HG03520 (cell line): ENCODE measurements around the gene TBC1D2.
"Not testable (repeated sequence)": the region's sequence is repeated elsewhere in the genome, so short reads cannot be mapped to it uniquely, and the experiment has no call there.

ENCODE experiments used
- ATAC-seq: cut with Tn5 transposase; IDR thresholded peaks from one replicate; pipeline ENCODE4 v1.9.1; 2021; ENCODE audit warnings: mild to moderate bottlenecking, moderate library complexity; ENCODE audit not compliant: unreplicated experiment

TBC1D2 gene, protein sequence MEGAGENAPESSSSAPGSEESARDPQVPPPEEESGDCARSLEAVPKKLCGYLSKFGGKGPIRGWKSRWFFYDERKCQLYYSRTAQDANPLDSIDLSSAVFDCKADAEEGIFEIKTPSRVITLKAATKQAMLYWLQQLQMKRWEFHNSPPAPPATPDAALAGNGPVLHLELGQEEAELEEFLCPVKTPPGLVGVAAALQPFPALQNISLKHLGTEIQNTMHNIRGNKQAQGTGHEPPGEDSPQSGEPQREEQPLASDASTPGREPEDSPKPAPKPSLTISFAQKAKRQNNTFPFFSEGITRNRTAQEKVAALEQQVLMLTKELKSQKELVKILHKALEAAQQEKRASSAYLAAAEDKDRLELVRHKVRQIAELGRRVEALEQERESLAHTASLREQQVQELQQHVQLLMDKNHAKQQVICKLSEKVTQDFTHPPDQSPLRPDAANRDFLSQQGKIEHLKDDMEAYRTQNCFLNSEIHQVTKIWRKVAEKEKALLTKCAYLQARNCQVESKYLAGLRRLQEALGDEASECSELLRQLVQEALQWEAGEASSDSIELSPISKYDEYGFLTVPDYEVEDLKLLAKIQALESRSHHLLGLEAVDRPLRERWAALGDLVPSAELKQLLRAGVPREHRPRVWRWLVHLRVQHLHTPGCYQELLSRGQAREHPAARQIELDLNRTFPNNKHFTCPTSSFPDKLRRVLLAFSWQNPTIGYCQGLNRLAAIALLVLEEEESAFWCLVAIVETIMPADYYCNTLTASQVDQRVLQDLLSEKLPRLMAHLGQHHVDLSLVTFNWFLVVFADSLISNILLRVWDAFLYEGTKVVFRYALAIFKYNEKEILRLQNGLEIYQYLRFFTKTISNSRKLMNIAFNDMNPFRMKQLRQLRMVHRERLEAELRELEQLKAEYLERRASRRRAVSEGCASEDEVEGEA

DNA sequence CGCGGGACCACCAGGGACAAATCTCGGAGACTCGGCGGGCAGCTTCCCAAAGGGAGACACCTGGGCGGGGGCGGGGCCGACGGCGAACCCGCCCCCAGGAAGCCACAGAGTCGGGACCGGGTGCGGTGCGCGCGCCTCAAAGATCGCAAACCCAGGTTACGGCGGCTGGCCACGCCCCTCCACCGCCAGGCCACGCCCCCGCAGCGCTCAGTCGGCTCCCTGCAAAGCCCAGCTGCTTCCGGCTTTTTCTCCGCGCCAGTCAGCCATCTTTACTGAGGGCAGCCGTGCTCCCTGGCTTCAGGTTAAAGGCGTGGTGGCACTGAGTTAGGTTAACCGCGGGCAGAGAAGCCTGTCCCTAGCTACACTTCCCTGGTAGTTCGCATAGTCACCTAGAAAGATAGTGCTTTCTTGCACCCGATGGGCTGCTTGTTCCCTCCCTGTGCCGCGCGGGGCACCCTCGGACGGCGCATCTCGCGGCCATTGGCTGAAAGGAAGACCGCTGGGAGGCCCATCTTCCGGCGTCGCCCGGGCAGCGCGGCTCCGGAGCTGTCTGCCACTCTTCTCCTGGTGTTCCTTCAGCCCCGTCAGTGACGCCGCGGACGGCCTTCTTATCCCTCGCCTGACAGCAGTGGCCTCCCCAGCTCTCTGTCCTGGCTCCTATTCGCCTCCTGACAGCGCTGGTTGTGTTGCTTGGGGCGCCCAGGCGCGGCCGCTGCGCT is at the start of gene TBC1D2:
TBC1D2 (minus strand) TSS at position 72 of the 719 bp plus-strand sequence. CDS start 108 bp downstream, outside the sequence.
- ATAC-seq: peak; percentile 76

DNA sequence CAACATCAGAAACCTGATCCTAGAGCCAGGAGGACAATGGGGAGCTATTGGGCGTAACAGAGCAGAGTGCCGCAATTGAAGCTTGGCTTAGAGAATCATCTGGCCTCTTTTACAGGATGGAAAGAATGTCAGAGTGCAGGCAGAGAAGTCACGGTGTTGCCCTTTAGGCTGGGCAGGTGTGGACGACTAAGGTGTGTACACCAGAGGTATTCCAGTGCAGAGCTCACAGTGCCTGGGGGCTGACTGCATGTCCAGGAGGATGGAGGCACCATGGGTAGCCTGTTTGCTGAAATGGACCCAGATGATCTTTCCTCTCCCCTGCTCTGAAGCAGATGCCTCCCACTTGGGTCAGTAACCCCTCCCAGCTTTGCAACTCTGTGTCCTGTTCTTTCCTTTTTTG is 48.9 kb upstream of the TBC1D2 start:
- no peak for ATAC-seq

DNA sequence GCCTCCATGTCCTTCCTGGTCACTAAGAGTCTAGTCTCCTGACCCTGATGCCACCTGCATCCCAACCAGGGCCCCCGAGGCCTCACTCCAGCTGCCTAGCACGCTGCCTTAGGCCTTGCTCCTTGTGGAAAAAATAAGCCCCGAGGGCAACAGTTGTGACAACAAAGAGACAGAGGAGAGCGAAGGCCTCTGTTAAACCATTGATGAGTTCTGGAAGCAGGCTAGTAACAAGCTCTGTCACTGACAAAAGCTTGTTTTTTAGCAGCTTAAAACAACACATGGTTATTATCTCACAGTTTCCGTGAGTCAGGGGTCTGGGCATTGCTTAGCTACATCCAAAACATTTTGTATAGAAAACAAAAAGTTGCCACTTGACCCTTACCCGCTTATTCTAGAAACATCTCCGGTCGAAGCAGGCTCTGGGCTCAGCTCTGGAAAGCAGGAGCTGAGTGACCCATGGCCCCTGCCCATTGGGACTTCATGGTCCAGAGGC is 48.2 kb upstream of the TBC1D2 start:
- ATAC-seq: no peak

DNA sequence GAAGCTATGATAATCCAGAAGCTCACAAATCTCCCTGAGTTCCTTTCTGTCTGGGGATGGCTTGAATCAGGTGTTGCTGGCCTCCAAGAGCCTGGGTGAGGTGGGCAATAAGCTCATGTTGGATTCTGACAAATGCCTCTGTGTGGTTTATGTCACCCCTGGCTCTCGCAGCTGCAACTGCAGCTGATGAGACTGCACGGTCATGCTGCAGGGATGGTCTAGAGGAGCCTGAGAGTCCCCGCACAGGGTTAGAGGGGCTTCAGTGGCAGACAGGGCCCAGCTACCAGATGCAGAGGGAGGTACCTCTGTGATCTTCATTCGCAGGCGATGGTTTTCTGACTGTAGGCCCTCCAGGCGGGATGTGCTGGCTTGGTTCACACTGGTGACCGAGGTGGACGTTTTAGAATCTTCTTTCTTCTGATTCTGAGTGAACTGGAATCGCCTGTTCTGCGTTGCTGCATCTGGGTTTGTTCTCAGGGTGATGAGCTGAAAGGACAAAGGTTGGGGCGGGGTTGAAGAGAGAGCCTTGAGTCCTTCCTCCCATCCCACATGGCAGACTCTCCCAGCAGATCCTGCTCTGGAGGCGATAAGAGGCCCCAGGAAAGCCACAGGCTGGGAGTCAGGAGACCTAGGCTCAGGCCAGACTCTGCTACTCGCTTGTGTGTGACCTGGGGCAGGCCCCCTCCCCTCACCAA is 47.6 kb upstream of the TBC1D2 start:
- ATAC-seq: no peak

DNA sequence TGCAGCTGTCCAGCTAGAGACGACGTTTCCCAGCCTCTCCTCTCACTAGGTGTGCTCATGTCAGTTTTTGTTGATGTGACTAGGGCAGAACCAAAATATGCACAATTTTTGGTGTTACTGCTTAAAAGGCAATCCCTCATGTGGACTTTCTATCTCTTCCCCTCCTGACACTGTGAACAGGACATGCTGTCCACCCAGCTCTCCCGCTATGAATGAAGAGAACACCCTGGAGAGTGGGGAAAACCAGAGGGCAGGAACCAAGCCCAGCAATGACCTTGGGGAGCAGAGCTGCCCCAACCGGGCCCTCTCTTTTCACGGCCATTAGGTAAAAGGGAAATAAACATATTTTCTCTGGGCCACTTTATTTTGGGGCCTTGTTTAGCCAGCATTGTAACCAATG is 46.7 kb upstream of the TBC1D2 start:
- ATAC-seq: no peak

DNA sequence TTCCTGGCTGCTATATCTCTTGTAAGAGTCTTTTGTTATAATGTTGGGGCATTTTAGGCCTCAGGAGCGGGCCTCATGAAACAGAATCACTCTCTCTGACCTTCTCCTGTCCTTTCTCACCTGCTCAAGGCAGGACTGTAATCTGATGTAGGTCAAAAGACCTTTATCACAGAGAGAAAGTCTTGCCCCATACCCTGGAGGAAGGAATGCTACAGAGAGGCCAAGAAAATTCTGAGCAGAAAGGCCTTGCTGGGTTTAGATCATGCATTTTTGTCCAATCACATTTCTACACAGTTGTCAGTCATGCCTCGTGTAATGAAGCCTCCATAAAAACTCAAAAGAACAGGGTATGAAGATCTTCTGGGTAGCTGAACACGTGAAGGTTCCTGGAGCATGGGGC is 45.2 kb upstream of the TBC1D2 start:
- ATAC-seq: no peak

DNA sequence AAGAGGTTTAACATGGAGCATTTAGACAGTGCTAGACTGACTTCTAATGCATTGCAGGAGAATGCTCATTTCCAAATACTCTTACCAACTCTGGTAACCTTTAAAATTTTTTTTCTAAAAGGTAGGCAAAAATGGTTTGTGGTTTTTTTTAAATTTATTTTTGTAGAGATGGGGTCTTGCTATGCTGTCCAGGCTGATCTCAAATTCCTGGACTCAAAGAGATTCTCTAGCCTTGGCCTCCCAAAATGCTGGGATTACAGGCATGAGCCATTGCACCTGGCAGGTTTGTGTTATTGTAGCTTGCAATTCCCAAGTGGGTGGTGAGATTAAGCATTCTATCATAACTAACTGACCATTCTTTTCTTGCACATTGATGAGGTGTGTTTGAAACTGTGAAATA is 43.0 kb upstream of the TBC1D2 start:
- ATAC-seq: no peak

DNA sequence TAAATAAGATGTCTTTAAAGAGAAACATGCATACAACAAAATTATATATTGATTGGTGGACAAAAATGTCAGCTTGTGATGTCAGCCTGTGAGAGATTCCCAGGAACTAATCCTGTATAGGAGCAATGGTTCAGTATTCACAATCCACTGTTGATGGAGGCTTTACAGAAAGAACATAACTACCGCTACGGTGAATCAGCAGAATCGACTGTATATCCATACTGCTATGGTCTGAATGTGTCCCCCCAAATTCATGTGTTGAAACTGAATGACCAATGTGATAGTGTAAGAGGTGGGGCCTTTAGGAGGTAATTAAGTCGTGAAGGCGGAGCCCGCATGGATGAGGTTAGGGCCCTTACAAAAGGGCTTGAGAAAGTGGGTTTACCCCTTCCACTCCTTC is 40.4 kb upstream of the TBC1D2 start:
- ATAC-seq: no peak

DNA sequence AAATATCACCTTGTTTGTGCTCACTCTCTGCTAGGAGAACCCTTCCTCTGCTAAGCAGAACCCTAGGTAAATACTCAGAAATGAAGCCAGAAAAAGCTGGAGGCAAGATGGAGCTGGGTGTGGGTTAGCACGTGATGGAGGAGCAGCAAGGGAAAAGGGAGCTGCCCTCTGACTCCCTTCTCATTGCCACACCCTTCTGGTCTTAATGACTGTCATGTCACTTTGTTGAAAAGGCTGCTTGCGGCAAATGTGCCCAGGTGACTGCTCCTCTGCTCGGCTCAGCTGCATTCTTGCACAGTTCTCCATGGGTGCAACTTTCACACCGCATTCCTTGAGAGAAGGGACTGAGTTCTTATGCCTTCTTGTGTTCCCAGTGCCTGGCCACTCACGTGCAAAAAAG is 36.4 kb upstream of the TBC1D2 start:
- ATAC-seq: no peak

DNA sequence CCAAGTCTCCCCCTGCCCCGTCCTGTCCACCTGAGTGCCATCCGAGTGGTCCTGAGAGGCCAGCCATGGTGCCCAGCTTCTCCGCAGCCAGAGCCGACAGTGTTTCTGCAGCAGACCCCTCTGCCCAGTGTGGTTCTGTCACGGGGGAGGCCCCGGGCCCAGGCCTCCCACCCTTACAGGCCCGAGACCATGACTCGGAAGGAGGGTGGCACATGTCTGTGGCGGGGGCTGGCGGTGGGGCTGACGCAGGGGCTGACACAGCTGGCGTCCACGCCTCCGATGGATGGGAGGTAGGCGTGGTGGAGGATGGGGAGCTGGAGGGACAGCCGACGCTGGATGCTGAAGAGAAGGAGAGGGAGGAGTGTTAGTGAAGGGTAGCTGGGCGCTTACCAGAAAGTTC is 35.0 kb upstream of the TBC1D2 start:
- no peak for ATAC-seq

DNA sequence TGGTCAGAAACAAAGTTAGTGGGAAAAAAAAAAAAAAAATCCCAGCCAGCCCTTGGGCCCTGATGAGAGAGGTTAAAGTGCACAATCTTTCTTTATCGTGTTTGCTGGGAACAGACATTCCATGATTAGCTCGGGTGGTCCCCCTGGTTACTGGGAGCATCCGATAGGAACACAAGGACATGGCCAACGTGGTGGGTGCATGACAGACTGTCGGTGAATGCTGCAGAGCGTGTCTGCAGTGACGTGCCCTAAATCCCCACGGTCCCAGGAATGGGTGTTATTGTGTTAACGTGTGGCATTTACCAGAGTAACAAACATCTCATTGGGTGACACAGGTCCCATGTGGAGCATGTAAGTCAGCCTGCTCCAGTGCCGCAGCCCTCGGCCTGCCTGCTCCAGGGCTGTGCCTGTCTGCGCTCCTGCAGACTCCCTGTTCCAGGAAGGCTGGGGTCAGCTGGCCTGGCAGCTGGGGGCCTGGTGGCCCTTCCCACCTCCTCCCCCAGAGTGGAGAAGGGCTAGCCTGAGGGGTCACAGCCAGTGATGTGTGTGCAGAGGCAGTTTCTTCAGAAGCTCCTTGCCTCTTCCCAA is 34.3 kb upstream of the TBC1D2 start:
- no peak for ATAC-seq

DNA sequence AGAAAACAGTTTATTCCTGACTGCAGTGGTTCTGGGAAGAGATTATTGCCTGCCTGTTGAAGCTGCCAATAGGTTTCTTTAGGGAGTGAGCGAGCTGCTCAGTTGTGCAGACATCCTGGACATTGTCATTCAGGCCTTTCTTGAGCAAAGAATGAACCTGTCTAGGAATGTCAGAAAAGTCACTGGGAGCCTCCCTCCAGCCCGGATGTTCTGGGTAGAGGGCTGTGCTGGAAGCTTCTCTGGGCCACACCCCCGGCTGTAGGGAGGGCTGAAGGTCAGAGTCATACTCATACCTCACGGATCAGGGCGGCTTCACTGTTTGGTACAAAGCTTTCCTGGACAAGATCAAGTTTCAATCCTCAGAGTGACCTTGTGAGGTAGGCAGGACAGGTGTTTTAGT is 33.4 kb upstream of the TBC1D2 start:
- no peak for ATAC-seq

DNA sequence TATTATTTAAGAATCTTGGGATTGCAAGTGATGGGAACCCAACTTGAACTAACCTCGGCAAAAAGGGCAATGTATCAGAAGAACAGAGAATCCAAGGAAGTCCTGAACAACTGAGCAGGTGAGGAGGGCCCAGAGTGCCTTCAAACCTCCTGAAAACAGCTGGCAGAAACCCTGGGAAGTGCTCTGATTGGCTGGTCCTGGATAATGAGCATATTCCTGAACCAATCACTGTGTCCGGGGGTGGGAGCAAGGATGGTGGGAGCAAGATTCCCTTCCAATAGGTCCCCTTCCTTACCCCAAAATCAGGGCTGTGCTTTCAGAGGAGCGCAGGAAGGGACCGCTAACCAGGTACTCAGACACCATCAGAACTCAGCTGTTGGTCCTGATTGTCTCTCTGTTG is 31.9 kb upstream of the TBC1D2 start:
- ATAC-seq: no peak

DNA sequence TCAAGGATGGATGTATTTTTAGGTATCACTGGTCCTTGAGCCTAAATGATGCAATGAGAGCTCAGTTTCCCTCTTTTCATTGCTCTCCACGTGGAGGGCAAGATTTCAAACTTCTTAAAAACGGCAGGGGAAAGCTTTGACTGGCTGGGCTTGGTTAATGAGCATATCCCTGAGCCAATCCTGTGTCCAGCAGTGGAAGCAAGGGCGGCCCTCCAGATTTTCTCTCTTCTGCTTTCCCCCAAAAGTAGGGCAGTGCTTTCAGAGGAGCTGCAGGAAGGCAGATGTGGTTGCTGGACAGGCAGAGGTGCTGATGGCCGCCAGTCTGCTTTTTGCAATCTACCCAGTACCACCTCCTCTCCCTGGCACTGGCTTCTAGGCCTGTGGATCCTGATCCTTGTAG is 30.0 kb upstream of the TBC1D2 start:
- ATAC-seq: no peak

DNA sequence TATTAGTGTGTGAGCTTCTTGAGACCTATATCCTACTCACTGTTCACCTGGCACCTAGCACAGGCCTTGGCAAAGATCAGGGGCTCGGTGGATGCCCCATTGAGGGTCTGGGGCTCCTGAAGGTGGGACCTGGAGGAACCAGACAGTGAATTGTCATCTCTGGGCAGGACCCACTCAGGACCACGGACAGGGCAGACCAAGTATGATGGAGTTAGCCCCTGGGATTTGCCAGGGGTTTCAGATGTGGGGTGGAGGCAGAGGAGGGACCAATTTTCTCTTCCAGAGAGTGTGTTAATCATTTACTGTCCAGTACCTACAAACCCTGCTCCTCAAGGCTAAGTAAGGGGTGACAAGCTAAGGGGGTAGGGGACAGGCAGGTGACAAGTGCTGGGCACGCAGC is 29.3 kb upstream of the TBC1D2 start:
- ATAC-seq: no peak

DNA sequence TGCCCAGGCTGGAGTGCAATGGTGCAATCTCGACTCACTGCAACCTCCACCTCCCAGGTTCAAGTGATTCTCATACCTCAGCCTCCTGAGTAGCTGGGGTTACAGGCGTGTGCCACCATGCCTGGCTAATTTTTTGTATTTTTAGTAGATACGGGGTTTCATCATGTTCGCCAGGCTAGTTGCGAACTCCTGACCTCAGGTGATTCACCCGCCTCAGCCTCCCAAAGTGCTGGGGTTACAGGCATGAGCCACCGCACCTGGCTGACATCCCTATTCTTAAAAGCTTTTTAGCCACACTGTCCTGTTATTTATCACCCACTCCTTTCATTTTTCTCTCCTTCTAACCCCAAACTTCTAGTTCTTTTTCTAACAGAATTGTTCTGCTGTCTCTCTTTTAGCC is 27.7 kb upstream of the TBC1D2 start:
- ATAC-seq: not testable (repeated sequence)

DNA sequence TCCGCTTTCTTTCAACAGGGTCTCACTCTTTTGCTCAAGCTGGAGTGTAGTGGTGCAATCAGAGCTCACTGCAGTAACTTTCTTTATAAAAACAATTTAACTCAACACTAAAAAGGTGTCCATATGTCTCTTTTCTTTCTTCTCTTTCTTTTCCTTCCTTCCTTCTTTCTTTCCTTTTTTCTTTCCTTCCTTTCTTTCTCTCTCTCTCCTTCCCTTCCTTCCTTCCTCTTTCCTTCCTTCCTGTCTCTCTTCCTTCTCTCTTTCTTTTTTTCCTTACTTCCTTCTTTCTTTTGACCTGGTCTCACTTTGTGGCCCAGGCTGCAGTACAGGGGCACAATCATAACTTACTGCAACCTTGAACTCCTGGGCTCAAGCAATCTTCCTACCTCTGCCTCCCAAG is 25.8 kb upstream of the TBC1D2 start:
- ATAC-seq: no peak

DNA sequence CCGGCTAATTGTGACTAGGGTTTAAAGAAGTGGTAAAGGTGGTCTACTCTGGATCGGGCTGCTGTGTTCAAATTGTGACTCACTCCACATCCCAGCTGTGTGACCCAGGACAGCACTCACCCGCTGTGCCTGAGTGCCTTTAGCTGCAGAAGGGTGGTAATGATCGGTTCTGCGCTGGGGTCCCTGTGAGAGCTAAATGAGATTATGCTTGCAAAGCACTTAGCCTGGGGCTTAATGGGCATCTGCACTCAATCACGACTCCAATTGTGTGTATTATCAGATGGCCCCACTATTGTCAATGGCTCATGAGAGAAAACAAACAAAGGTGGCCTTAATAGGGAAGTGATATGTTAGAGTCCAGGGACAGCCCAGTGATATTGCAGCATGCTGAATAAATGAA is 25.1 kb upstream of the TBC1D2 start:
- no peak for ATAC-seq

DNA sequence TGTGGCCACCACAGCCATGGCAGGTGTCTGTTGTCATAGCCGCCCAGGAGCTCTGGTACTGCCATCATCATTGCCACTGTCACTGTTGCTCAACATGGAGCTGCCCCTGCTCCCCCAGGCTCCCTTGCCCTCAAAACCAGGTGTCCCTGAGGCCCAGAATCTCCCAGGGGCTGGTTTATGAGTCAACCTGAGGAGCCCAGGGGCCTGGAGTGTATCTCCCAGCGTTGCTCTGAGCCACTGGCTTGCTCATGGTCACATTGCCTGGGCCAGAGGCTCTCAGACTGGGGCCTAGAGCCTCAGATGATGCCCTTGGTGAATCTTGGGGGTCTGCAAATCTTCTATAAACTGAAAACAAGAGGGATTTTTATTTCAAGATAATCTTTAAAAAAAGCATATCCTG is 24.7 kb upstream of the TBC1D2 start:
- no peak for ATAC-seq

DNA sequence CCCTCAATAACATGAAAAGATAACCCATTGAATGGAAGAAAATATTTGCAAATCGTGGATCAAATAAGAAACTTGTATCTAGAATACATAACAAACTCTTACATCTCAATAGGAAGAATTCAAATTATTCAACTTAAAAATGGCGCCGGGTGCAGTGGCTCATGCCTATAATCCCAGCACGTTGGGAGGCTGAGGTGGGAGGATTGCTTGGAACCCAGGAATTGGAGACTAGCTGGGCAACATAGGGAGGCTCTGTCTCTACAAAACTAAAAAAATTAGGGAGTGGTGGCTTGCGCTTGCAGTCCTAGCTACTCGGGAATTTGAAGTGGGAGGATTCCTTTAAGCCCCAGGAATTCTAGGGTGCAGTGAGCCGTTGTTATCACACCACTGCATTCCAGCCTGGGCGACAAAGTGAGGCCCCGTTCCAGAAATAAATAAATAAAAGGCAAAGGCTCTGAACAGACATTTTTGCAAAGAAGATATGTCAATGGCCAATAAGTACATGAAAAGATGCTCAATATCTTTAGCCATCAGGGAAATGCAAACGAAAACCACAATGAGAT is 21.5 kb upstream of the TBC1D2 start:
- ATAC-seq: no peak
